NCI-H1048 (cell line): ENCODE measurements around the gene RNLS.
"Not testable (repeated sequence)": the region's sequence is repeated elsewhere in the genome, so short reads cannot be mapped to it uniquely, and the experiment has no call there.

ENCODE experiments used
- DNase-seq: peaks from one replicate; lab custom pipeline; 2025; lab: John Stamatoyannopoulos, UW

Gene RNLS

GRCh38 chr10:88293651-88294230, 289.4 kb downstream of the RNLS start:
- no peak for DNase-seq

- no peak for DNase-seq
These were observed 290.0 kb downstream of the RNLS start for GRCh38 chr10:88293073-88293472.

- DNase-seq: no peak
These were observed 291.0 kb downstream of the RNLS start for GRCh38 chr10:88292185-88292514.

GRCh38 chr10:88291289-88292184, 291.6 kb downstream of the RNLS start:
- no peak for DNase-seq

GRCh38 chr10:88289342-88289741, 293.8 kb downstream of the RNLS start:
- no peak for DNase-seq

GRCh38 chr10:88288320-88289059, 294.6 kb downstream of the RNLS start:
- DNase-seq: no peak

GRCh38 chr10:88286030-88286429, 297.1 kb downstream of the RNLS start:
- no peak for DNase-seq

GRCh38 chr10:88281592-88282347, 301.3 kb downstream of the RNLS start:
- no peak for DNase-seq

GRCh38 chr10:88280518-88280917, 302.6 kb downstream of the RNLS start:
- DNase-seq: no peak

GRCh38 chr10:88278912-88279311, 304.2 kb downstream of the RNLS start:
- no peak for DNase-seq

- not testable (repeated sequence) for DNase-seq
These were observed 306.2 kb downstream of the RNLS start for GRCh38 chr10:88276945-88277344.

- DNase-seq: no peak
These were observed 308.8 kb downstream of the RNLS start for GRCh38 chr10:88274286-88274685.

GRCh38 chr10:88273567-88273966, 309.6 kb downstream of the RNLS start:
- no peak for DNase-seq

GRCh38 chr10:88271761-88272543, 311.2 kb downstream of the RNLS start:
- no peak for DNase-seq

GRCh38 chr10:88270871-88271713, 312.0 kb downstream of the RNLS start:
- no peak for DNase-seq

GRCh38 chr10:88270061-88270808, 312.9 kb downstream of the RNLS start:
- DNase-seq: no peak

- no peak for DNase-seq
These were observed 320.4 kb downstream of the RNLS start for GRCh38 chr10:88262591-88263234.

- no peak for DNase-seq
These were observed 322.0 kb downstream of the RNLS start for GRCh38 chr10:88261152-88261551.
